KOPT-K1 (cell line): ENCODE measurements around the gene ACBD3.

Experiments
- H3K27ac ChIP-seq: fragments of 200-600 bp; sonication (generic); 2 replicates; pipeline ENCODE4 v1.5.1; 2016; ENCODE audit warnings: antibody characterized with exemption, mild to moderate bottlenecking, low read depth, low read length; ENCODE audit not compliant: poor library complexity, severe bottlenecking
- H3K36me3 ChIP-seq: fragments of 200-600 bp; sonication (generic); 2 replicates; pipeline ENCODE4 v1.5.1; 2017; ENCODE audit warnings: antibody characterized with exemption, mild to moderate bottlenecking, low read length, moderate library complexity; ENCODE audit not compliant: insufficient read depth
- H3K9me3 ChIP-seq: fragments of 200-600 bp; sonication (generic); 2 replicates; pipeline ENCODE4 v1.5.1; 2017; ENCODE audit warnings: antibody characterized with exemption, low read length, mild to moderate bottlenecking; ENCODE audit not compliant: insufficient read depth, poor library complexity, severe bottlenecking

Gene ACBD3

DNA sequence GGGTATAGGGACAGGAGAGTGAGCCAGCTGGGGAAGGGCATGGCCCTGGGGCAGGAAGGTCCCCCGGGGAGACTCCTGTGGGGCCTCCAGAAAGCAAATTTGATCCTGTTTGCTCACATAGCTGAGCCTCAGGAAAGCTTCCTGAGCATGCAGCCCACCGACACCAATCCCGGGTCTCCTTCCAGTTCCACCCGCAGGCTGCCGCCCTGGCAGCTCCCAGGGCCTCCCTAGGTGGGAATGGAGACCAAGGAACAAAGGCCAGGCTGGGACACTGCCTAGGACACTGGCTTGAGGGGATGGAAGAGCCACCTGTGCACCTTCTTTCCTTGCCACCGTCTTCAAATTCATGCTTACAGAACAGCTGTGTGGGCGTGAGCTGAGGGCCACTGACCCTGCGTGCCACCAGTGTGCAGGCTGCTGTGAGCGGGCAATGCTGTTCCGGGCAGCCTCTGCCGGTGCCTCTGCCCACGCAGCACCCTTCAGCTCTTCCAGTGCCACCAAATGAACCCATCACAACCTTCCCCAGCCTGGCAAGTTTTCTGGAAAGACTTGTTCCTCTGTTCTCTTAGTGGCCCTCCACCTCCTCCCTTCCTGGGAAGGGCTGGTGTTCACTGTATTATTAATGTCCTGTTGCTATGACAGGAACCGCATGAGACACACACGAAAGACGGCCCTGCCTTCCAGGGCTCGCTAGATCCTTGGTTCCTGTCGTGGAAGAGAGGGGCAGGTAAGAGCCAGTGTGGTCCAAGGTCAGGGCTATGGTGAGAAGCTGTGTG lies 53.6 kb downstream of the ACBD3 start:
- Histone ChIP-seq H3K9me3 (no peaks in the 10 kb centered on the region), H3K27ac (no peak overlapping the region), H3K36me3 (no peaks in the 10 kb centered on the region)

DNA sequence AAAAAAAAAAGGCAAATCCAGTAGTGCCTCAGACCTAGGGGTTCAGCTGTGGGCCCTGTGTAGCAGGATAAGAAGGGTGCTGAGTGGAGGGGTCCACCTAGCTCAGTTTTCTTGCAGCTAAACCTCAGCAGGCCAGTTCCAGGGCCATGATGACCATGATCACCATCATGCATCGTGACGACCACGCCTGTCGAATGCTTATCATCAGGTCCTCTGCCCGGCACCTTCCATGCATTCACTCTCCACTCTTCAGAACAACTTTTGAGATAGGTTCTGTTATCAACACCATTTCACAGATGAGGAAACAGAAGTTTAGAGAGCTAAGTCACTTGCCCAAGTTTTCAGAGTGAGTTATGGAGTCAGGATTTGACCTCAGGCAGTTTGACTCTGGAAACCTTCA lies 54.9 kb downstream of the ACBD3 start:
- Histone ChIP-seq H3K27ac (no peak overlapping the region), H3K9me3 (no peaks in the 10 kb centered on the region), H3K36me3 (no peaks in the 10 kb centered on the region)

DNA sequence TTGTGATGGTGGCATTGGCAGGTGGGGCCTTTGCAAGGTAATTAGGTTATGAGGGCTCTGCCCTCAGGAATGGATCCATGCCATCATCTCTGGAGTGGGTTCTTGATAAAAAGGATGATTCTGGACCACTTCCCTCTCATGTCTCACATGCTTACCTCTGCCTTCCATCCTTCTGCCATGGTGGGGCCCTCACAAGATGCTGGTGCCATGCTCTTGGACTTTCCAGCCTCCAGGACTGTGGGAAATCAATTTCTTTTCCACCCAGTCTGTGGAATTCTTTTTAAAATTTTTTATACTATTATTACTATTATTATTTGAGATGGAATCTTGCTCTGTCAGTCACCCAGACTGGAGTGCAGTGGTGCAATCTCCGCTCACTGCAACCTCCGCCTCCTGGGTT lies 57.3 kb downstream of the ACBD3 start:
- H3K36me3 ChIP-seq: no peaks in the 10 kb centered on the region
- no peak overlapping the region for H3K27ac ChIP-seq
- H3K9me3 ChIP-seq: no peaks in the 10 kb centered on the region

DNA sequence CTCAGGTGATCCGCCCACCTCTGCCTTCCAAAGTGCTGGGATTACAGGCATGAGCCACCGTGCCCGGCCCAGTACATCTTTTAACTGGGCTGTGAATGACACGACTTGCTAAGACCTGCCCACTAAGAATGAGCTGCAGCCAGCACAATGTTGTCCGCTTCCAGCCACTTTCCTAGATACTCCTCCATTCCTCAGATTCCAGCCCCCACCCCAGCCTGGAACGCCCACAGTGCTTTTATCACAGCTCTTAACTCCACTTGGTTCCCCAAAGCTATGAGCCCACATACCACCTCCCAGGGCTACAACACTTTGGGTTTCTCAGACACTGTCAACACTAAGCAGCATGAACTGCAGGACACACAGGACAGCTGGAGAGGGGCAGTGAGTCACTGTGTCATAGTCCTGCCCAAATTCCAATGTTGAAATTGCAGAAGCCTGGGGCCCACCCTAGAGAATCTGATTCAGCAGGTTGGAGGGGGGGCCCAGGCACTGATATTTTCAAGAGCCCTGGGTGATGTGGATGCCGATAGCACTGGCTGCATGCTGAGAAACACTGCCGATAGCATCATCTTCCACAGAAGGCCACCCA lies 58.0 kb downstream of the ACBD3 start:
- Histone ChIP-seq H3K36me3 (no peaks in the 10 kb centered on the region), H3K27ac (no peak overlapping the region), H3K9me3 (no peaks in the 10 kb centered on the region)

DNA sequence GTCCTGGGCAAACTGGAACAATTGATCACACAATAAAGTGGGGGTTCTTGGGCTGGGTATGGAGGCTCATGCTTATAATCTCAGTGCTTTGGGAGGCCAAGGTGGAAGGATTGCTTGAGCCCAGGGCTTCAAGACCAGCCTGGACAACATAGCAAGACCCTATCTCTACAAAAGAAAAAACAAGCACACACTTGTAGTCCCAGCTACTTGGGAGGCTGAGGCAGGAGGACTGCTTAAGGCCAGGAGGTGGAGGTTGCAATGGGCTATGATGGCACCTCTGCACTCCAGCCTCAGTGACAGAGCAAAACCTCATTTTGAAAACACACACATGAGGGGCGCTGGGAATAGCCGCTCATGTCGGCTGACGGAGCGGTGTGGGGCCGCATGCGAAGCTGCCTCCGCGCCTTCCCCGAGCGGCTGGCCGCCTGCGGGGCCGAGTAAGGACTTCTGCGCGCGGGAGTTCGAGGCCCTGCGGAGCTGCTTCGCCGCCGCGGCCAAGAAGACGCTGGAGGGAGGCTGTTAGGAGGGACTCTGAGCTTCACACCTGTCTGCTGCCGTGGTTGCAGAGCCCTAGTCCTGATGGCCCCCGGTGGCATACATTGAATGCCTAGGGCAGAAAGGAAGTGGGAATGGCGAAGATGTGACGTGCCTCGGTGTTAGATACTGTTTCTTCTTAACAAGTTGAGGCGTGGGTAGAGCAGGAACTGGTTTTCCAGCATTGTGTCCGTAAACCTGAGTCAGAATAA lies 59.5 kb downstream of the ACBD3 start:
- Histone ChIP-seq H3K36me3 (no peaks in the 10 kb centered on the region), H3K27ac (no peak overlapping the region), H3K9me3 (no peaks in the 10 kb centered on the region)

- H3K27ac ChIP-seq: no peak overlapping the region
- H3K36me3 ChIP-seq: no peaks in the 10 kb centered on the region
- H3K9me3 ChIP-seq: no peaks in the 10 kb centered on the region
These were observed 60.7 kb downstream of the ACBD3 start for GRCh38 chr1:226125831-226126230.

DNA sequence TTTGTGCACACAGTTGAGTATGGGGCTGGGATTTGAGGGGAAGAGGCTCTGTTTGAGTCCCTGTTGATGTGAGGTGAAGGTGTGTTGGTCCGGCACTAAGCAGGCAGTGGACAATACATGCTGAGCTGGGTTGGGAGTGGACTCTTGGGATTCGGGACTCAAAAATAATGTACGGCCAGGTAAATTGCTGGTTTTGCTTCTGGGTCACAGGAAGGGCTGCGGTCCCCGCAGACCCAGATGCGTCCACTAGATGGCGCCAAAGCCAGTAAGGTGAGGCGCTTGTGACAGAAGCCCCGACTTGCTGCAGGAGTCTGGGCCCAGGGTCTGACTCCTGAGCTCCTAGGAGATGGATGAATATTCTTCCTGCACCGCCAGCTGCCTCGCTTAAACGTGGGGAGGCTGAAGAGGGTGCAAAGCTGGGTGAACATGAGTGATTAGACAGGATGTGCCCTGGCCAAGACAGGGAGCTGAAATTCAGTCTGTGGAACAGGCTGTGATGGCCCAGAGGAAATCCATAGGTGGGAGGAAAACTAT lies 61.4 kb downstream of the ACBD3 start:
- no peaks in the 10 kb centered on the region for H3K36me3 ChIP-seq
- H3K27ac ChIP-seq: no peak overlapping the region
- H3K9me3 ChIP-seq: no peaks in the 10 kb centered on the region

GRCh38 chr1:226123591-226124471 lies 62.7 kb downstream of the ACBD3 start:
- Histone ChIP-seq H3K36me3 (no peaks in the 10 kb centered on the region), H3K27ac (no peak overlapping the region), H3K9me3 (no peaks in the 10 kb centered on the region)

GRCh38 chr1:226123212-226123560 lies 63.4 kb downstream of the ACBD3 start:
- no peak overlapping the region for H3K27ac ChIP-seq

DNA sequence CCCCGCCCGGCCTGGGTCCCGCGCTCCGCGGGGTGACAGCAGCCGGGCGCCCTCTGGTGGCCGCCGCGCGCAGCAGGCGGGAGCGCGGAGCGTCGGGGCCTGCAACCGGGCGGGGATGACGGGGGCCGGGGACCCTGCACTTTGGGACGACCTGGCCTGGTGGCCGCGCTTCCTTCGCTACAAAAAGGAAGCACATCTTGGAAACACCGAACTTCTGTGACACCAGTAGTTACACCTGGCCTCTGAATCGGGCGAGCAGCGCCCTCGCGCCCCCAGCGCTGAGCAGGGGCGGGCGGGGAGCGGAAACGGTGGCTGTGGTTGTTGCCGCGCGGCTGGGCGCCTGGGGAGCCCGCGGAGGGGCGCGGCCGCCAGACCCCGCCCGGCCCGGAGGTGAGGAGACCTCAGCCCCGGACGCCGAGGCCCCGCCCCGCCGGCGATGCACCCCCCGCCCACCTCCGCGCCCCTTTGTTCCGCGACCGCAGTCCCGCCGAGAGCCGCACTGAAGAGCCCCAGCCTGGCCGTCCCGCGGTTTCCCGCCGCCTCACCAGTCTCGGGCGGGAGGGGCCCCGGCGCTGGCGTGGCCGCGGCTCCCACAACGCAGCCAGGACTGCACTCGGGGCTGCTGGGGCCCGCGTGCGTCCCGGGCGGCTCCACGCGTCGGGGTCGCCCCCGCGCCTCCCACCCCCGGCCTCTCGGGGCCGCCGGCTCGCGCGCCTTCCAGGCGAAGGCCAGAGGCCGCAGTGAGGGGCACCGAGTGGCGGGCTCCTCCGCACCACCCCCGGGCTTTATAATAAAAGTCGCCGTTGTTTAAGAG lies 64.7 kb downstream of the ACBD3 start:
- no peaks in the 10 kb centered on the region for H3K36me3 ChIP-seq
- H3K9me3 ChIP-seq: no peaks in the 10 kb centered on the region
- H3K27ac ChIP-seq: peak overlapping the region; percentile 48

More at GRCh38 chr1:226123212-226123560, 63.4 kb downstream of the ACBD3 start:
- H3K36me3 ChIP-seq: no peaks in the 10 kb centered on the region
- H3K9me3 ChIP-seq: no peaks in the 10 kb centered on the region

GRCh38 chr1:226121049-226121586 lies 65.4 kb downstream of the ACBD3 start:
- H3K27ac ChIP-seq: peak overlapping the region; percentile 48
- no peaks in the 10 kb centered on the region for H3K9me3 ChIP-seq
- H3K36me3 ChIP-seq: no peaks in the 10 kb centered on the region

DNA sequence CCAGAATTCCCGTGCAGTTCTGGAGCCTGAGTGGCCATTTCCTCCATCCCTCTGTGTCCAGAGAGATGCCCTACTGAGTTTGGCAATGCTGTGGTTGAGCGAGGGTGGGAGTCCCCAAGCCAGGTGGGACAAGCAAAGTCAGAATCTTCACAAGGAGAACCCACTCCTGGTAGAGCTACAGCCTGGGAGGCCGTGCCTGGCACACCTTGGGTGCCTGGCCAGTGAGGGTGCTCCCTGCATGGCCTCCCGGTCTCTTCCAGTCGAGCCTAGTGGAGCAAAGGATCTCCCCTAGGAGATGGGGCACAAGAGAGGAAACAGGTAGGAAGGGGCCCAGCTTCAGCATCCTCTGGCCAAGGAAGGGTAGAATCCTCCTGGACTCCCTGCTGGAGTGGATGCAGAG lies 66.1 kb downstream of the ACBD3 start:
- H3K9me3 ChIP-seq: no peaks in the 10 kb centered on the region
- H3K36me3 ChIP-seq: no peaks in the 10 kb centered on the region
- H3K27ac ChIP-seq: no peak overlapping the region

- Histone ChIP-seq H3K36me3 (no peaks in the 10 kb centered on the region), H3K9me3 (no peaks in the 10 kb centered on the region), H3K27ac (no peak overlapping the region)
These were observed 67.4 kb downstream of the ACBD3 start for GRCh38 chr1:226119169-226119568.

DNA sequence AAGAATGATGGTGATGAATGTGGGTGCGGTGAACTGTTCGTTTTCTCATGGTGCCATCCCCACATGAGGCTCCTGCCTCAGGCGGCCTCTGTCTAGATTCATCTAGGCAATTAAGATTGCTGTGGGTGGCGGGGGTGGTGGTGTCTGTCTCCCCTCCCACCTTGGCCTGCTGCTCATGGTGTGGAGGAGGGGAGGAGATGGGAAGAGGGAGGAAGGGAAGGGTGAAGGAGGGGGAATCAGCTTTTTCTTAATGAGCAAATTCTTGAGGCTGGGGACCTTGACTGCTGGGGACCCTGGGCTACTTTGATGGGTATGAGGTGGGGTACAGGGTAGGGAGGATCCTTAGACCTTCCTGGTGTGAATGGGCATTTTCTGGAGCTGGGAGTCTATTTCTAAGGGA lies 68.2 kb downstream of the ACBD3 start:
- Histone ChIP-seq H3K36me3 (no peaks in the 10 kb centered on the region), H3K9me3 (no peaks in the 10 kb centered on the region), H3K27ac (no peak overlapping the region)
